ENCODE measurements around the gene NELL1. TPM values are rescaled to one million over a fixed set of nuclear protein-coding genes. Genes with fewer than 3 reads are reported as not detected.

NELL1 gene
- total and polyA plus RNA-seq, 2 experiments from 2014 or later = 1.6 TPM; not detected in 1

DNA sequence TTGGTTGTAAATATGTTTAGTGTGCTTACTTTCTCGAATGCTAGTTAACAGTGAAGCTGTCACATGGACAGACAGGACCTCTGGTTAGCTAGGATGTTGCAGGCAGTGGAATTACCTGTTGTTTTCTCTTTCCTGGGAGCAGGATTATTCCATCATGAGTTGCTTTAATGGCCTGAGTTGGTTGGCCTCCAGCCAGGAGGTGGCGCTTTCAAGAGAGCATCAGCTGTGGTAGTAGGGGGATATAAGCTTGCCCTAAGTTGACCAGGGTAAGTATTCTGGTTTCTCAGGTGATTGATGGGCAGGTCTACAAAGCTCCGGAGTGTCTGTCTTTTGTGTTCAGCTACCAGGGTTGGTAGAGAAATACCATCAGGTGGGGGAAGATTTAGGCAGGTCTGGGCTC lies 43.5 kb downstream of the NELL1 start:
- ATAC-seq (no peak), DNase-seq (ENCODE audit: low spot score) (peak; percentile 2)
- no peak overlapping the region for H3K4me3 Mint-ChIP-seq
- no peaks in the 10 kb centered on the region for H3K4me1 Mint-ChIP-seq
- no peaks in the 10 kb centered on the region for H3K36me3 ChIP-seq (ENCODE audit: insufficient read depth)
- peaks cover 11% of the 10 kb centered on the region for H3K27me3 Mint-ChIP-seq (ENCODE audit: insufficient read depth, low read depth, poor library complexity)
- H4K20me1 ChIP-seq (replicated peaks; ENCODE audit: insufficient read depth) = no peaks in the 10 kb centered on the region
- no peaks in the 10 kb centered on the region for H3F3A ChIP-seq (replicated peaks; ENCODE audit: low read depth)
- no peaks in the 10 kb centered on the region for H3K27me3 ChIP-seq (ENCODE audit: insufficient read depth)
- no peaks in the 10 kb centered on the region for H3K79me2 ChIP-seq (replicated peaks; ENCODE audit: insufficient read depth)
- H3K9me2 ChIP-seq (ENCODE audit: insufficient read depth) = no peaks in the 10 kb centered on the region
- no peak for TF ChIP-seq EZH2 (IDR thresholded peaks at IDR 0.05; ENCODE audit: low read depth, unreplicated experiment)
- TF ChIP-seq, protein P1, sequence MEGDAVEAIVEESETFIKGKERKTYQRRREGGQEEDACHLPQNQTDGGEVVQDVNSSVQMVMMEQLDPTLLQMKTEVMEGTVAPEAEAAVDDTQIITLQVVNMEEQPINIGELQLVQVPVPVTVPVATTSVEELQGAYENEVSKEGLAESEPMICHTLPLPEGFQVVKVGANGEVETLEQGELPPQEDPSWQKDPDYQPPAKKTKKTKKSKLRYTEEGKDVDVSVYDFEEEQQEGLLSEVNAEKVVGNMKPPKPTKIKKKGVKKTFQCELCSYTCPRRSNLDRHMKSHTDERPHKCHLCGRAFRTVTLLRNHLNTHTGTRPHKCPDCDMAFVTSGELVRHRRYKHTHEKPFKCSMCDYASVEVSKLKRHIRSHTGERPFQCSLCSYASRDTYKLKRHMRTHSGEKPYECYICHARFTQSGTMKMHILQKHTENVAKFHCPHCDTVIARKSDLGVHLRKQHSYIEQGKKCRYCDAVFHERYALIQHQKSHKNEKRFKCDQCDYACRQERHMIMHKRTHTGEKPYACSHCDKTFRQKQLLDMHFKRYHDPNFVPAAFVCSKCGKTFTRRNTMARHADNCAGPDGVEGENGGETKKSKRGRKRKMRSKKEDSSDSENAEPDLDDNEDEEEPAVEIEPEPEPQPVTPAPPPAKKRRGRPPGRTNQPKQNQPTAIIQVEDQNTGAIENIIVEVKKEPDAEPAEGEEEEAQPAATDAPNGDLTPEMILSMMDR (conservative IDR thresholded peaks at IDR 0.05; ENCODE audit: low read depth in 2 of 2) = peak; percentile 45 to 51
- H3K4me2 ChIP-seq = no peak overlapping the region
- no peak overlapping the region for H3K4me3 ChIP-seq
- H3K9me3 Mint-ChIP-seq = peaks cover 10% of the 10 kb centered on the region
- H3K27ac ChIP-seq (ENCODE audit: low read depth) = no peak overlapping the region
- no peaks in the 10 kb centered on the region for H3K4me1 ChIP-seq (ENCODE audit: insufficient read depth)
- no peak overlapping the region for H2AFZ ChIP-seq
- no peak overlapping the region for H3K27ac Mint-ChIP-seq
- peaks cover 9% of the 10 kb centered on the region; the same call in 1 of the 3 replicates for H3K36me3 Mint-ChIP-seq (ENCODE audit: low read depth)

DNA sequence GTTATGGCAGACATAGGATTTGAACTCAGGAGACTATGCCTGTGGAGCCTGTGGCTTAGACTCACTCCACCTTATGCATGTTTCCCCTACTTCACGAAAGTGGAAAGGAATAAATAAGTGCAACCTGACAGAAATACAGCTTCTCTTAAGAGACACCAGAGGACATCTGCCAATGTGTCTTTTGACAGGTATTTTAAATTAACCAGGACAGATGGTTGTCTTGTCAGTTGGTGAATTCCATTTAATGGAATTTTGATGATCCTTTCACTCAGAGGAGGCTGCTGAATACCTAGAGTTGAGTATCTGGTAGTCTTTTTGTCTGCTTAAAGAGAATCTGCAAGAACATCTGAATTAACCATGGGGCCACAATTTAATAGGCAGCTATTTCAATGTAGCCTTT lies 46.1 kb downstream of the NELL1 start:
- no peaks in the 10 kb centered on the region for H3K79me2 ChIP-seq (replicated peaks; ENCODE audit: insufficient read depth)
- ATAC-seq = no peak
- Mint-ChIP-seq H3K4me1 (no peaks in the 10 kb centered on the region), H3K27ac (no peak overlapping the region), H3K4me3 (no peak overlapping the region), H3K27me3 (ENCODE audit: insufficient read depth, low read depth, poor library complexity) (peaks cover 11% of the 10 kb centered on the region), H3K9me3 (no peaks in the 10 kb centered on the region; the same call in 1 of the 3 replicates), H3K36me3 (ENCODE audit: low read depth) (no peaks in the 10 kb centered on the region)
- no peak overlapping the region for H3K4me3 ChIP-seq
- H4K20me1 ChIP-seq (replicated peaks; ENCODE audit: insufficient read depth) = no peaks in the 10 kb centered on the region
- H3K27ac ChIP-seq (ENCODE audit: low read depth) = no peak overlapping the region
- DNase-seq (ENCODE audit: low spot score) = no peak
- H3K4me2 ChIP-seq = no peak overlapping the region
- no peak overlapping the region for H2AFZ ChIP-seq
- no peaks in the 10 kb centered on the region for H3K36me3 ChIP-seq (ENCODE audit: insufficient read depth)
- TF ChIP-seq EZH2 (IDR thresholded peaks at IDR 0.05; ENCODE audit: low read depth, unreplicated experiment) (no peak), CREB1 (CRISPR knock-in tag; IDR thresholded peaks at IDR 0.05; ENCODE audit: low read depth) (no peak), ZNF114 (CRISPR knock-in tag; IDR thresholded peaks at IDR 0.05) (no peak), JUNB (IDR thresholded peaks at IDR 0.05; ENCODE audit: unreplicated experiment) (no peak), STAT1 (IDR thresholded peaks at IDR 0.05; ENCODE audit: unreplicated experiment) (no peak), POLR2AphosphoS5 (IDR thresholded peaks at IDR 0.05; ENCODE audit: low read depth) (no peak)
- TF ChIP-seq, protein P1 (conservative IDR thresholded peaks at IDR 0.05; ENCODE audit: low read depth in 2 of 2) = no peak
- TF ChIP-seq, protein P2, sequence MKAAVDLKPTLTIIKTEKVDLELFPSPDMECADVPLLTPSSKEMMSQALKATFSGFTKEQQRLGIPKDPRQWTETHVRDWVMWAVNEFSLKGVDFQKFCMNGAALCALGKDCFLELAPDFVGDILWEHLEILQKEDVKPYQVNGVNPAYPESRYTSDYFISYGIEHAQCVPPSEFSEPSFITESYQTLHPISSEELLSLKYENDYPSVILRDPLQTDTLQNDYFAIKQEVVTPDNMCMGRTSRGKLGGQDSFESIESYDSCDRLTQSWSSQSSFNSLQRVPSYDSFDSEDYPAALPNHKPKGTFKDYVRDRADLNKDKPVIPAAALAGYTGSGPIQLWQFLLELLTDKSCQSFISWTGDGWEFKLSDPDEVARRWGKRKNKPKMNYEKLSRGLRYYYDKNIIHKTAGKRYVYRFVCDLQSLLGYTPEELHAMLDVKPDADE (IDR thresholded peaks at IDR 0.05) = no peak
- no peaks in the 10 kb centered on the region for H3F3A ChIP-seq (replicated peaks; ENCODE audit: low read depth)
- no peaks in the 10 kb centered on the region for H3K9me2 ChIP-seq (ENCODE audit: insufficient read depth)
- H3K27me3 ChIP-seq (ENCODE audit: insufficient read depth) = no peaks in the 10 kb centered on the region
- H3K4me1 ChIP-seq (ENCODE audit: insufficient read depth) = no peaks in the 10 kb centered on the region

All from GM23338 (cell line).